ENCODE results near the gene NTM.

- TF ChIP-seq CTCF (IDR thresholded peaks at IDR 0.05; ENCODE audit: low read length), result no peak
- TF ChIP-seq EZH2 (IDR thresholded peaks at IDR 0.05; ENCODE audit: borderline replicate concordance, low read length), result no peak
Measured at GRCh38 chr11:131689049-131689925, 318.9 kb downstream of the NTM start.

Data from OCI-LY1 (cell line).